Measurements from ENCODE around the gene NEDD9. TPM values are rescaled to one million over a fixed set of nuclear protein-coding genes. Genes with fewer than 3 reads are reported as not detected.

The NEDD9 gene
- total RNA-seq, 1 donor from 2014 or later, result 21.4 TPM

GRCh38 chr6:11245381-11246256 is 13.2 kb upstream of the NEDD9 start:
- Histone ChIP-seq H3K4me3 (ENCODE audit: low read length in 3 of 3) (no peak overlapping the region), H3K9ac (ENCODE audit: low read depth in 1 of 3, low read length in 3 of 3) (no peak overlapping the region), H3K27ac (ENCODE audit: low read depth, low read length) (no peak overlapping the region), H3K4me1 (ENCODE audit: control insufficient read depth in 3 of 3, insufficient read depth in 3 of 3, low read length in 3 of 3) (peaks cover 0 to 7% (median 5%) of the 10 kb centered on the region in 3 donors), H3K36me3 (ENCODE audit: control insufficient read depth in 3 of 3, insufficient read depth in 3 of 3, low read length in 3 of 3) (no peaks in the 10 kb centered on the region), H3K9me3 (ENCODE audit: control insufficient read depth in 3 of 3, low read length in 3 of 3) (peaks cover 0 to 2% (median 0%) of the 10 kb centered on the region in 3 donors), H3K27me3 (ENCODE audit: control insufficient read depth in 3 of 3, insufficient read depth in 3 of 3, low read length in 3 of 3) (peaks cover 0 to 2% (median 0%) of the 10 kb centered on the region in 3 donors)

GRCh38 chr6:11244387-11245126 is 12.1 kb upstream of the NEDD9 start:
- Histone ChIP-seq H3K27me3 (ENCODE audit: control insufficient read depth in 3 of 3, insufficient read depth in 3 of 3, low read length in 3 of 3) (no peaks in the 10 kb centered on the region), H3K9me3 (ENCODE audit: control insufficient read depth in 3 of 3, low read length in 3 of 3) (peaks cover 0 to 2% (median 0%) of the 10 kb centered on the region in 3 donors), H3K4me3 (ENCODE audit: low read length in 3 of 3) (no peak overlapping the region), H3K9ac (ENCODE audit: low read depth in 1 of 3, low read length in 3 of 3) (no peak overlapping the region), H3K36me3 (ENCODE audit: control insufficient read depth in 3 of 3, insufficient read depth in 3 of 3, low read length in 3 of 3) (no peaks in the 10 kb centered on the region), H3K4me1 (ENCODE audit: control insufficient read depth in 3 of 3, insufficient read depth in 3 of 3, low read length in 3 of 3) (peaks cover 0 to 7% (median 0%) of the 10 kb centered on the region in 3 donors), H3K27ac (ENCODE audit: low read depth, low read length) (no peak overlapping the region)

- Histone ChIP-seq H3K9ac (ENCODE audit: low read depth in 1 of 3, low read length in 3 of 3) (no peak overlapping the region), H3K4me1 (ENCODE audit: control insufficient read depth in 3 of 3, insufficient read depth in 3 of 3, low read length in 3 of 3) (peaks cover 0 to 7% (median 0%) of the 10 kb centered on the region in 3 donors), H3K4me3 (ENCODE audit: low read length in 3 of 3) (no peak overlapping the region), H3K9me3 (ENCODE audit: control insufficient read depth in 3 of 3, low read length in 3 of 3) (no peaks in the 10 kb centered on the region), H3K36me3 (ENCODE audit: control insufficient read depth in 3 of 3, insufficient read depth in 3 of 3, low read length in 3 of 3) (no peaks in the 10 kb centered on the region), H3K27ac (ENCODE audit: low read depth, low read length) (no peak overlapping the region), H3K27me3 (ENCODE audit: control insufficient read depth in 3 of 3, insufficient read depth in 3 of 3, low read length in 3 of 3) (no peaks in the 10 kb centered on the region)
Measured at GRCh38 chr6:11243861-11244260, 11.4 kb upstream of the NEDD9 start.

GRCh38 chr6:11242711-11243110 is 10.2 kb upstream of the NEDD9 start:
- peaks cover 0 to 7% (median 0%) of the 10 kb centered on the region in 3 donors for H3K4me1 ChIP-seq (ENCODE audit: control insufficient read depth in 3 of 3, insufficient read depth in 3 of 3, low read length in 3 of 3)
- no peak overlapping the region for H3K9ac ChIP-seq (ENCODE audit: low read depth in 1 of 3, low read length in 3 of 3)
- H3K27me3 ChIP-seq (ENCODE audit: control insufficient read depth in 3 of 3, insufficient read depth in 3 of 3, low read length in 3 of 3), result no peaks in the 10 kb centered on the region
- H3K36me3 ChIP-seq (ENCODE audit: control insufficient read depth in 3 of 3, insufficient read depth in 3 of 3, low read length in 3 of 3), result no peaks in the 10 kb centered on the region
- H3K9me3 ChIP-seq (ENCODE audit: control insufficient read depth in 3 of 3, low read length in 3 of 3), result no peaks in the 10 kb centered on the region
- H3K27ac ChIP-seq (ENCODE audit: low read depth, low read length), result no peak overlapping the region
- H3K4me3 ChIP-seq (ENCODE audit: low read length in 3 of 3), result no peak overlapping the region

- H3K9me3 ChIP-seq (ENCODE audit: control insufficient read depth in 3 of 3, low read length in 3 of 3), result no peaks in the 10 kb centered on the region
- no peak overlapping the region for H3K9ac ChIP-seq (ENCODE audit: low read depth in 1 of 3, low read length in 3 of 3)
- no peak overlapping the region for H3K4me3 ChIP-seq (ENCODE audit: low read length in 3 of 3)
Measured at GRCh38 chr6:11241793-11242201, 9.3 kb upstream of the NEDD9 start.

DNA sequence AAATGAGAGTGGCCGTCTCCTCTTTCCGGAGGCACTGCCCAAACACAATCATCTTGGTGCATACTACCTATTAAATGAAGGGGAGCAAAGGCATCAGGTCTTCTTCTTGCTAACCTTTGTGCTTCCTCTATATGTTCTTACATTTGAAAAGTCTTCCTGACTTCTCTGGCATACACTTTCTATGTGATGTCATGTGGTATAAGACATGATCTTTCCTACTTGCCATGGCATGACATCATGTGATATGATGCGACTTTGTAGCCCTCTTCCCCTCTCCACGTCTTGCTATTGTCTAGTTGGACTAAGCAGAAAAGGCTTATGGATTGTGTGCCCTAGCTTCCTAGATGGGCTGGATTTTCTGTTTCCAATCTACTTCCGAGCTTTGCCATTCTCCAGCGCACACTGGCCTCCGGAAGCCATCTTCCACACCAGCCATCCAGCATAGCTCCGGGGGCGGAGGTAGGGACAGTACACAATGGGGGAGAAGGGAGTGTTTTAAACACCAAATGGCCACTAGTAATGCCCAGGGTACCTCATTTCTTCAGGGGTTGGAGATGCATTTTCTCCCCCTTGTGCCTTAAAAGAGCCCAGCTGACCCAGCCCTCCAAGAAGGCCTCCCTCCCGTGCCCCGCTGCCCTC is 8.8 kb upstream of the NEDD9 start:
- H3K36me3 ChIP-seq (ENCODE audit: control insufficient read depth in 3 of 3, insufficient read depth in 3 of 3, low read length in 3 of 3), result no peaks in the 10 kb centered on the region

More at GRCh38 chr6:11241793-11242201, 9.3 kb upstream of the NEDD9 start:
- Histone ChIP-seq H3K4me1 (ENCODE audit: control insufficient read depth in 3 of 3, insufficient read depth in 3 of 3, low read length in 3 of 3) (peaks cover 0 to 7% (median 0%) of the 10 kb centered on the region in 3 donors), H3K36me3 (ENCODE audit: control insufficient read depth in 3 of 3, insufficient read depth in 3 of 3, low read length in 3 of 3) (no peaks in the 10 kb centered on the region), H3K27me3 (ENCODE audit: control insufficient read depth in 3 of 3, insufficient read depth in 3 of 3, low read length in 3 of 3) (no peaks in the 10 kb centered on the region), H3K27ac (ENCODE audit: low read depth, low read length) (no peak overlapping the region)

GRCh38 chr6:11237956-11238355 is 5.5 kb upstream of the NEDD9 start:
- Histone ChIP-seq H3K9ac (ENCODE audit: low read depth in 1 of 3, low read length in 3 of 3) (no peak overlapping the region), H3K27me3 (ENCODE audit: control insufficient read depth in 3 of 3, insufficient read depth in 3 of 3, low read length in 3 of 3) (no peaks in the 10 kb centered on the region), H3K9me3 (ENCODE audit: control insufficient read depth in 3 of 3, low read length in 3 of 3) (no peaks in the 10 kb centered on the region), H3K4me3 (ENCODE audit: low read length in 3 of 3) (no peak overlapping the region), H3K36me3 (ENCODE audit: control insufficient read depth in 3 of 3, insufficient read depth in 3 of 3, low read length in 3 of 3) (no peaks in the 10 kb centered on the region), H3K27ac (ENCODE audit: low read depth, low read length) (no peak overlapping the region), H3K4me1 (ENCODE audit: control insufficient read depth in 3 of 3, insufficient read depth in 3 of 3, low read length in 3 of 3) (peaks cover 4 to 20% (median 10%) of the 10 kb centered on the region in 3 donors)

More for the DNA sequence above, 8.8 kb upstream of the NEDD9 start:
- Histone ChIP-seq H3K9me3 (ENCODE audit: control insufficient read depth in 3 of 3, low read length in 3 of 3) (no peaks in the 10 kb centered on the region), H3K27me3 (ENCODE audit: control insufficient read depth in 3 of 3, insufficient read depth in 3 of 3, low read length in 3 of 3) (no peaks in the 10 kb centered on the region), H3K27ac (ENCODE audit: low read depth, low read length) (no peak overlapping the region), H3K9ac (ENCODE audit: low read depth in 1 of 3, low read length in 3 of 3) (no peak overlapping the region), H3K4me1 (ENCODE audit: control insufficient read depth in 3 of 3, insufficient read depth in 3 of 3, low read length in 3 of 3) (peaks cover 0 to 10% (median 0%) of the 10 kb centered on the region in 3 donors), H3K4me3 (ENCODE audit: low read length in 3 of 3) (no peak overlapping the region)

DNA sequence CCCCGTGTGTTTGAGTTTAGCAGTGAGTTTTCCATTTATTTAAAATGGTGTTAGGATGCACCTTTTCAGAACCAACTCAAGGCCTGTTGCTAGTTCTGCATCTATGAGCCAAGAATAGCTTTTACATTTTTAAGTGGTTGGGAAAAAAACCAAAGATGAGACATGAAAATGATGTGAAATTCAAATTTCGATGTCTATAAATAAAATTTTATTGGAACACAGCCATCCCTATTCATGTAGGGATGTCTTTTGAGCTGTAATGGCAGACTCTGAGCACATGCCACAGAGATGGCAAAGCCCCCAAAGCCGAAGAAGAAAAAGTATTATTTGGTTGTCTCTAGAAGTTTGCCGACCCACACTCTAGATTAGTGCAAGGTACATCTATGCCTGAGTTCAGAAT is 5.0 kb upstream of the NEDD9 start:
- peaks cover 4 to 18% (median 11%) of the 10 kb centered on the region in 3 donors for H3K4me1 ChIP-seq (ENCODE audit: control insufficient read depth in 3 of 3, insufficient read depth in 3 of 3, low read length in 3 of 3)
- no peaks in the 10 kb centered on the region for H3K36me3 ChIP-seq (ENCODE audit: control insufficient read depth in 3 of 3, insufficient read depth in 3 of 3, low read length in 3 of 3)
- H3K27me3 ChIP-seq (ENCODE audit: control insufficient read depth in 3 of 3, insufficient read depth in 3 of 3, low read length in 3 of 3), result no peaks in the 10 kb centered on the region
- no peak overlapping the region for H3K9ac ChIP-seq (ENCODE audit: low read depth in 1 of 3, low read length in 3 of 3)
- no peak overlapping the region for H3K27ac ChIP-seq (ENCODE audit: low read depth, low read length)
- no peak overlapping the region for H3K4me3 ChIP-seq (ENCODE audit: low read length in 3 of 3)
- no peaks in the 10 kb centered on the region for H3K9me3 ChIP-seq (ENCODE audit: control insufficient read depth in 3 of 3, low read length in 3 of 3)

- Histone ChIP-seq H3K9ac (ENCODE audit: low read depth in 1 of 3, low read length in 3 of 3) (no peak overlapping the region), H3K4me1 (ENCODE audit: control insufficient read depth in 3 of 3, insufficient read depth in 3 of 3, low read length in 3 of 3) (peaks cover 8 to 16% (median 14%) of the 10 kb centered on the region in 3 donors), H3K36me3 (ENCODE audit: control insufficient read depth in 3 of 3, insufficient read depth in 3 of 3, low read length in 3 of 3) (no peaks in the 10 kb centered on the region), H3K27ac (ENCODE audit: low read depth, low read length) (no peak overlapping the region), H3K27me3 (ENCODE audit: control insufficient read depth in 3 of 3, insufficient read depth in 3 of 3, low read length in 3 of 3) (no peaks in the 10 kb centered on the region), H3K9me3 (ENCODE audit: control insufficient read depth in 3 of 3, low read length in 3 of 3) (no peaks in the 10 kb centered on the region), H3K4me3 (ENCODE audit: low read length in 3 of 3) (no peak overlapping the region)
Measured at GRCh38 chr6:11236915-11237314, 4.4 kb upstream of the NEDD9 start.

Measured in skeletal muscle tissue (tissue), 4 donors.